ENCODE measurements around the gene PRLH. TPM values are rescaled to one million over a fixed set of nuclear protein-coding genes. Genes with fewer than 3 reads are reported as not detected.

The PRLH gene
- total and polyA plus RNA-seq, 2 donors (not counting 1 experiment from before 2014, with no cell fraction given), result not detected

DNA sequence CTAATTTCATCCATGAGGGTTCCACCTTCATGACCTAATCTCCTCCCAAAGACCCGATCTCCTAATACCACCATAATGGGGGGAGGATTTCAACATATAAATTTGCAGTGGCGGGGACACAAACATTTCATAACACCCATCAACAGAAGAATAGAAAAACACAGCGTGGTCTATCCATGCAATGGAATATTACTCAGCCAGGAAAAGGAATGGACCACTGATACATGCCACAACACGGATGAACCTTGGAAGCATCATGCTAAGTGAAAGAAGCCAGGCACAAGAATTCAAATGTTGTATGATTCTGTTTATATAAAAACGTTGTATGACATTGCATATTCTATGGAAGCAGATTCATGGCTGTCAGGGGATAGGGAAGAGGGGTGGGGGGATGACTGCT is 2.7 kb downstream of the PRLH start:
- no peaks in the 10 kb centered on the region for H3K36me3 ChIP-seq (ENCODE audit: control insufficient read depth, insufficient read depth, low read length)
- H3K9me3 ChIP-seq (ENCODE audit: control insufficient read depth, insufficient read depth, low read depth, low read length), result no peaks in the 10 kb centered on the region
- no peaks in the 10 kb centered on the region for H3K79me2 ChIP-seq (ENCODE audit: control insufficient read depth, insufficient read depth, low read length)
- no peak overlapping the region for H3K4me2 ChIP-seq (ENCODE audit: extremely low read depth, insufficient read depth, low read length)
- no peak for TF ChIP-seq EZH2 (IDR thresholded peaks at IDR 0.05; ENCODE audit: low read length, missing control alignments)
- TF ChIP-seq, protein P1, sequence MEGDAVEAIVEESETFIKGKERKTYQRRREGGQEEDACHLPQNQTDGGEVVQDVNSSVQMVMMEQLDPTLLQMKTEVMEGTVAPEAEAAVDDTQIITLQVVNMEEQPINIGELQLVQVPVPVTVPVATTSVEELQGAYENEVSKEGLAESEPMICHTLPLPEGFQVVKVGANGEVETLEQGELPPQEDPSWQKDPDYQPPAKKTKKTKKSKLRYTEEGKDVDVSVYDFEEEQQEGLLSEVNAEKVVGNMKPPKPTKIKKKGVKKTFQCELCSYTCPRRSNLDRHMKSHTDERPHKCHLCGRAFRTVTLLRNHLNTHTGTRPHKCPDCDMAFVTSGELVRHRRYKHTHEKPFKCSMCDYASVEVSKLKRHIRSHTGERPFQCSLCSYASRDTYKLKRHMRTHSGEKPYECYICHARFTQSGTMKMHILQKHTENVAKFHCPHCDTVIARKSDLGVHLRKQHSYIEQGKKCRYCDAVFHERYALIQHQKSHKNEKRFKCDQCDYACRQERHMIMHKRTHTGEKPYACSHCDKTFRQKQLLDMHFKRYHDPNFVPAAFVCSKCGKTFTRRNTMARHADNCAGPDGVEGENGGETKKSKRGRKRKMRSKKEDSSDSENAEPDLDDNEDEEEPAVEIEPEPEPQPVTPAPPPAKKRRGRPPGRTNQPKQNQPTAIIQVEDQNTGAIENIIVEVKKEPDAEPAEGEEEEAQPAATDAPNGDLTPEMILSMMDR (conservative IDR thresholded peaks at IDR 0.05 in 1 of 2, IDR thresholded peaks at IDR 0.05 in 1 of 2; ENCODE audit: low read depth in 1 of 2, low read length in 2 of 2), result no peak
- H3K4me1 ChIP-seq (ENCODE audit: control insufficient read depth, extremely low read depth, insufficient read depth, low read length), result peaks cover 2% of the 10 kb centered on the region
- no peak overlapping the region for H3K27ac ChIP-seq (ENCODE audit: insufficient read depth, low read length)
- H4K20me1 ChIP-seq (ENCODE audit: control insufficient read depth, extremely low read depth, insufficient read depth, low read length), result no peaks in the 10 kb centered on the region
- H3K9ac ChIP-seq (ENCODE audit: insufficient read depth, low read length), result no peak overlapping the region
- no peaks in the 10 kb centered on the region for H3K27me3 ChIP-seq (ENCODE audit: control insufficient read depth, insufficient read depth, low read length)
- DNase-seq (ENCODE audit: low read depth in 2 of 2), result no peak
- no peak overlapping the region for H3K4me3 ChIP-seq (replicated peaks in 1 of 4; ENCODE audit: control extremely low read depth in 1 of 4, insufficient read depth in 1 of 4, low read depth in 3 of 4, low read length in 4 of 4)
- no peak overlapping the region for H2AFZ ChIP-seq (ENCODE audit: low read length)

DNA sequence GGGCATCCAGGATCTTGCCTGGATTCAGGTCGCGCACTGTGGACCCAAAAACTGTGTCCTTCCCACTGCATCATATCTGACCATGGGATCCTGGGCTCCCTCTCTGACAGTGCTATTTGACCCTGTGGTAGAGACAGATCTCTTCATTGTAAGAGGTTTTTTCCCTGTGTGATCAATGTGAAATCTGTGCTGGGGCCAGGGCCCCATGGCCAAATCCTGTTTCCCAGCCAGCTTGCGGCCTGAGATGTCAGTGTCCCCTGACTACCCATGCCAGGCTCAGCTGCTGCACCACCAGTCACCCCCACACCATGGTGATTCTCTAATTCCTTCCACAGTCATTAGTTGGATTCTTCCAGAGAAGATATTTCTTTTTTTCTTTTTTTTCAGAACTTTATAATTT is 3.5 kb downstream of the PRLH start:
- H3K27ac ChIP-seq (ENCODE audit: insufficient read depth, low read length), result no peak overlapping the region
- H3K4me2 ChIP-seq (ENCODE audit: extremely low read depth, insufficient read depth, low read length), result no peak overlapping the region
- DNase-seq (ENCODE audit: low read depth in 2 of 2), result no peak
- no peak overlapping the region for H2AFZ ChIP-seq (ENCODE audit: low read length)
- no peaks in the 10 kb centered on the region for H3K27me3 ChIP-seq (ENCODE audit: control insufficient read depth, insufficient read depth, low read length)
- H3K9ac ChIP-seq (ENCODE audit: insufficient read depth, low read length), result no peak overlapping the region
- no peaks in the 10 kb centered on the region for H3K79me2 ChIP-seq (ENCODE audit: control insufficient read depth, insufficient read depth, low read length)
- TF ChIP-seq, protein P1 (conservative IDR thresholded peaks at IDR 0.05 in 1 of 2, IDR thresholded peaks at IDR 0.05 in 1 of 2; ENCODE audit: low read depth in 1 of 2, low read length in 2 of 2), result no peak
- no peak for TF ChIP-seq EZH2 (IDR thresholded peaks at IDR 0.05; ENCODE audit: low read length, missing control alignments)
- no peak overlapping the region for H3K4me3 ChIP-seq (replicated peaks in 1 of 4; ENCODE audit: control extremely low read depth in 1 of 4, insufficient read depth in 1 of 4, low read depth in 3 of 4, low read length in 4 of 4)
- H3K9me3 ChIP-seq (ENCODE audit: control insufficient read depth, insufficient read depth, low read depth, low read length), result no peaks in the 10 kb centered on the region
- peaks cover 2% of the 10 kb centered on the region for H3K4me1 ChIP-seq (ENCODE audit: control insufficient read depth, extremely low read depth, insufficient read depth, low read length)
- no peaks in the 10 kb centered on the region for H4K20me1 ChIP-seq (ENCODE audit: control insufficient read depth, extremely low read depth, insufficient read depth, low read length)
- H3K36me3 ChIP-seq (ENCODE audit: control insufficient read depth, insufficient read depth, low read length), result no peaks in the 10 kb centered on the region

DNA sequence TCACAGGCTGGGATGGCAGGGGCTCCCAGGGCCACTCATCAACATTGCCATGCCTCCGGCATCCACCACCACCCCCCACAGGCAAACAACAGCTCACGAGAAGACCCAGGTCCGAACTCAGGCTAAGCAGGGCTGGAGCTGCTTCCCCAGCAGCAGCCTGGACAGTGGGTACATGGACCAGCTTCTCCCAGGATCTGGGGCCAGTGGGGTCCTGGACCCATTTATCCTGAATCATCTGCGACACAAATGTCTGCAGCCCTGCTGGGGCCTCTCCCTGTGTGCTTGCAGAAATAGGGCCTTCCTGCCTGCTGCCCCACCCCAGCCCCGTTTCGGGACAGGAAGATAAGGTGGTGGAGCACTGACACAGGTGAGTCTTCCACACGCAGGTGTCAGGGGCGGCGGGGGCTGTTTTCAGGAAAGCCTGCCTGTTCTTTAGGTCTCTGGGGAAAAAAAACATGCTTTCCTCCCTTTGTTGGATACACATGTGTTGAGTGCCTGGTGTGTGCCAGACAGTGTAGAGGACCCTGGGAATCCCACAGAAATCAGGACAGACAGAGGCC is 4.5 kb downstream of the PRLH start:
- TF ChIP-seq, protein P1 (conservative IDR thresholded peaks at IDR 0.05 in 1 of 2, IDR thresholded peaks at IDR 0.05 in 1 of 2; ENCODE audit: low read depth in 1 of 2, low read length in 2 of 2), result no peak
- no peak for TF ChIP-seq EZH2 (IDR thresholded peaks at IDR 0.05; ENCODE audit: low read length, missing control alignments)
- no peaks in the 10 kb centered on the region for H4K20me1 ChIP-seq (ENCODE audit: control insufficient read depth, extremely low read depth, insufficient read depth, low read length)
- peaks cover 2% of the 10 kb centered on the region for H3K4me1 ChIP-seq (ENCODE audit: control insufficient read depth, extremely low read depth, insufficient read depth, low read length)
- no peaks in the 10 kb centered on the region for H3K27me3 ChIP-seq (ENCODE audit: control insufficient read depth, insufficient read depth, low read length)
- no peaks in the 10 kb centered on the region for H3K36me3 ChIP-seq (ENCODE audit: control insufficient read depth, insufficient read depth, low read length)
- H3K4me2 ChIP-seq (ENCODE audit: extremely low read depth, insufficient read depth, low read length), result no peak overlapping the region
- no peak overlapping the region for H3K27ac ChIP-seq (ENCODE audit: insufficient read depth, low read length)
- no peaks in the 10 kb centered on the region for H3K79me2 ChIP-seq (ENCODE audit: control insufficient read depth, insufficient read depth, low read length)
- H3K4me3 ChIP-seq (replicated peaks in 1 of 4; ENCODE audit: control extremely low read depth in 1 of 4, insufficient read depth in 1 of 4, low read depth in 3 of 4, low read length in 4 of 4), result no peak overlapping the region
- H2AFZ ChIP-seq (ENCODE audit: low read length), result no peak overlapping the region
- DNase-seq (ENCODE audit: low read depth in 2 of 2), result no peak
- no peaks in the 10 kb centered on the region for H3K9me3 ChIP-seq (ENCODE audit: control insufficient read depth, insufficient read depth, low read depth, low read length)
- no peak overlapping the region for H3K9ac ChIP-seq (ENCODE audit: insufficient read depth, low read length)

All from fibroblast of lung (primary cell).